Stimulated activated CD4-positive, alpha-beta T cell treated with anti-CD3 and anti-CD28 coated beads, TNF-alpha, amount 100 ng/mL, for 4 hours (primary cell): Measurements from ENCODE around the gene PRDM11.

Experiments
- DNase-seq, 3 experiments: peaks; one replicate each; pipeline ENCODE4 v3.0.0-alpha.2; 2020; ENCODE audit warnings: low read depth in 3 of 3

PRDM11 gene

DNA sequence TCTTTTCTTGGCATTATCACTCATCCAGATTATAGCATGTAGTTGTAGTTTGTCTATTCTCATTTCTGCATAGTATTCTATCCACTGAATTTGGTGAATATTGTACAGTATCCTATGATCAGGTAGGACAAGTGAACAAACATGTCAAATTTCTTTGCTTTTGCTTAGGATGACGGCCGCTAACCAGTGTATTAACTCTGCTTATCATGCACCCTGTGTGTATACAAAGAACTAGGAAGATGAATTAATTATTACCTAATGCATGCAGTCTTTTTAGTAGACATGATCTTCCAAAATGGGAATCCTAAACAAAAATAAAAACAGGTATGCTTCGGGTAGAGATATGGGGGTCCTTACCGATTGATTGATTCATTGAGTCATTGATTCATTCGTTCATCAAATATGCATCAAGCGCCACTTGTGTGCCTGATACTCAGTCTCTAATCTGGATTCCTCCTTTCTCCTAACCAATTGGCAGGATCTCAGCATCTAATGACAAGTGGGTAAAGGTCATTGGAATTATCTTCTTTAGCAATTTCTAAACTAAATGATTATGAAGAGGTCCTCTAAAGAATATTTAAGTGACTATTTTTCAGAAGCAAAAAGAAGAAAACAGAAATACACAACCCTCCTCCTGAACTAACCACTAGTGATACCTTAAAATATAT, 27.9 kb downstream of the PRDM11 start:
- DNase-seq = no peak

- no peak for DNase-seq
Observed at GRCh38 chr11:45174963-45175362, 28.5 kb downstream of the PRDM11 start.

DNA sequence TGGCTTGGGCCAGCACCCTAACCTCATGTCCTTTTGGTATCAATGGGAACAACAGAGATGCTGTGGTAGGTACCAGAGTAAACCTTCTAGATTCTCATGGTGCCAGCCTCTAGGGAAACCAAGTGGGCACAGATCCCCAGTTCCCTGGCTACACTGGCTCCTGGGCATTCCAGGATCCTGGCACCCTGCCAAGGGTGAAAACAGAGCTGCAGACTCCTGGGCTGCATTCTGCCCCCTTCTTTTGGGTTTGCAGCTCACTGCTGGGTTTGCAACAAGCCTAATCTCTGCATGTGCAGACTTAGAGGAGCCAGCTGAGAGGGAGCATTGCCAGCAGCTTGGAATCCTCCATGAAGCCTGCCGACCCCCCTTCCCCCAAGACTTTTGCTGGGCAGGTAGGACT, 30.6 kb downstream of the PRDM11 start:
- DNase-seq = no peak

DNA sequence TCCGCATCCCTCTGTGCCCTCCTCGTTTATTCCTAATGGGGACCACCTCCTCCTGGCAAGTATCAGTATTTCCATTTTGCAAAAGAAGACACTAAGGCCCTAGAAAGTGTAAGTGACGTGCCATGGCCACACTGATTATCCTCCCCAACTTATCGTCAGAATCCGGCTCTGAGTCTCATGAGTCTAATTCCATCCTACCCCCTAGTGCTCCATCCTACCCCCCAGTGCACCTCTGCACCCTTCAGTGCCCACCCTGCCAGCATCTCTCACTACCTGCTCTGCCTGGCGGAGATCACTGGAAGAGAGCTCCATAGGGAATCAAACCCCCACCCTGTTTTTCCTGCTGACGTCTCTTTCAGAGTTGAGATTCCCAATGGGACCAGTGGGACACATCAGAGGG, 31.8 kb downstream of the PRDM11 start:
- DNase-seq = no peak

- no peak for DNase-seq
Observed at GRCh38 chr11:45178890-45179671, 32.6 kb downstream of the PRDM11 start.

GRCh38 chr11:45179686-45180178, 33.3 kb downstream of the PRDM11 start:
- no peak for DNase-seq

GRCh38 chr11:45180179-45180847, 33.9 kb downstream of the PRDM11 start:
- no peak for DNase-seq

DNA sequence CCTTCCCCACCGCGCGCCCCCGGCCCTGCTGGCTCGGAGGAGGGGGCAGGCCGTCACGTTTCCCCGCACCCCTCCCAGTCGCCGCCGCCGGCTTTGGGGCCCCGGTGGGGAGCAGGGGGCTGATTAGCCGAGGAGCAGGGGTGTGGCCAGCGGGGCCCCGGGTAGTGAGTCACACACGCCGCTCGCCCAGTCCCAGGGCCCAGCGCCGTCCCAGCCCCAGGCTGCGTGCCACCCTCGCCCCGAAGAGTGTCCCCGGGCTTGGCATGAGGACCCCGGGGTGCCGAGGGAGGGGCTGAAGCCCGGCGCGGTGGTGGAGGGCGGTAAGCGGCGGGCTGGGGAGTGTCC, 34.4 kb downstream of the PRDM11 start:
- peak; percentile 8 to 18 (median 13) for DNase-seq

DNA sequence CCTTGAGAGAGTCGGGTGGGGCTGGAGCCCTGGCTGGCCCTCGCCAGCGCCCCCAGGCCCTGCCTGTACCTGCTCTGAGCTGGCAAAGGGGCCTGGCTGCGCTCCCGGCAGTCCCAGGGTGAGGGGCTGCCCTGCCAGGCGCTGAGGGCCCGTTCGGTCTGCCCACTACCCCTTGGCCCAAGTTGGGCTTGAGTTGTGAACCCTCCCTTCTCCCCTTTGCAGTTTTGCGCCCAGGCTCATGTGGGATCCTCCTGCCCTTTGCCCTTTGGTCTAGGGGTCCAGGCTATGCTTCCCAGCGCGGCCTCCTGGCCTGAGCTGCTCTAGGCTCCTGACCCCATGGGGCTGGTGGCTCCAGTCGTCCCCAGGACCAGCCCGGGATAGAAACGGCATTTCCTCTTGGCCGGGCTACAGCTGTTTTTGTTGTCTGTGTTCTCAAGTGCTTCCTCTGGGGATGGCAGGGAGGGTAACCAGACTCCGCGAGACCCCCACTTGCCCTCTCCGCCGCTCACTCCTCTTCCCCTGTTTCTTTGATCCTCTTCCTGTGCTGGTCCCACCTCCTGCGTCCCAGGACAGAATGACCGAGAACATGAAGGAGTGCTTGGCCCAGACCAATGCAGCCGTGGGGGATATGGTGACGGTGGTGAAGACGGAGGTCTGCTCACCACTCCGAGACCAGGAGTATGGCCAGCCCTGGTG, 34.9 kb downstream of the PRDM11 start:
- DNase-seq = no peak

- no peak for DNase-seq
Observed at GRCh38 chr11:45181889-45182550, 35.6 kb downstream of the PRDM11 start.

DNA sequence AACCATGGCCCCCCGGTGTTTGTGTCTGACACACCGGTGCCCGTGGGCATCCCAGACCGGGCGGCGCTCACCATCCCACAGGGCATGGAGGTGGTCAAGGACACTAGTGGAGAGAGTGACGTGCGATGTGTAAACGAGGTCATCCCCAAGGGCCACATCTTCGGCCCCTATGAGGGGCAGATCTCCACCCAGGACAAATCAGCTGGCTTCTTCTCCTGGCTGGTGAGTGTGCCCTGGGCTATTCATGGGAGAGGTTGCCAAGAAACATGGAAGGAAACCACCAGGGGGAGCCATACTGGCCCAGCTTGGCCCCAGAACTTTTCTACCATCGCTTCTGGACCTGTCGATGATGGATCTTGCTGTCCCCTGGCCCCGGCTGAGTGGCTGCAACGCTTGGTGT, 36.5 kb downstream of the PRDM11 start:
- DNase-seq = no peak

DNA sequence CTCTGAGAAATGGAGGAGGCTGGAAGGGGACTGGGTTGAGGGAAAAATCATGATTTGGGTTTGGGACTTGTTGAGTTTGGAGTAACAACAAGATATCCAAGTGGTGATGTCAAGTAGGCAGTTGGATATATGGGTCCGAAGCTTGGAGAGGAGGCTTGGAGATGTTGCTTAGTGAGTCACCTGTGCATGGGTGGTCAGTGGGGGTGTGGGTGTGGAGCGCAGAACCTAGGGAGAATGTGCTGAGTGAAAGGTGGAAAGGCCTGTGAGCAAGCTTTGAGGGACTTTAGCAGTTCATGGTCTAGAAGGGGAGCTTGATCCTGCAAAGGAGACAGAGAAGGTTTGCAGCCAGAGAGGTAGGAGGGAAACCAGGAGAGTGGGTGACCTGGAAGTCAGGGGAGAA, 38.2 kb downstream of the PRDM11 start:
- DNase-seq = no peak

GRCh38 chr11:45185228-45185729, 38.8 kb downstream of the PRDM11 start:
- DNase-seq = no peak

DNA sequence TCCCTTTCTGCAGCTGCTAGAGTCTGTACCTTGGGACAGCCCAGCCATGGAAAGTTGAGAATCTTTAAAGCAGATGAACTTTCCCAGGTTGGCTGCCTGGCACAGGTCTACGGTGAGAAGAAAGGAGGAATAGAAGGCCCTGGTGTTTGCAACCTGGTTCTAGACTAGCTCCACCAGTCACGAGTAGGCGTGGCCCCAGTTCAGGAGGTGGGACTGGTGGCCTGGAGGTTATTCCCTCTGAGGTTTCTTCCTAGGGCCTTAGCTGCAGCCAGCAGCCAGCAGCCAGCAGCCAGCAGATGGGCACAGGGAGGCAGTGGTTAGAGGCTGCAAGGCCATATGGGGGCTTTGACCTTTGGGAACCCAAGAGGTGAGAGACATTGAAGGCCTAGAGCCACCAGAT, 40.9 kb downstream of the PRDM11 start:
- no peak for DNase-seq

- no peak for DNase-seq
Observed at GRCh38 chr11:45188127-45188526, 41.7 kb downstream of the PRDM11 start.

GRCh38 chr11:45189230-45189629, 42.8 kb downstream of the PRDM11 start:
- DNase-seq = no peak

- no peak for DNase-seq
Observed at GRCh38 chr11:45193695-45194094, 47.3 kb downstream of the PRDM11 start.

DNA sequence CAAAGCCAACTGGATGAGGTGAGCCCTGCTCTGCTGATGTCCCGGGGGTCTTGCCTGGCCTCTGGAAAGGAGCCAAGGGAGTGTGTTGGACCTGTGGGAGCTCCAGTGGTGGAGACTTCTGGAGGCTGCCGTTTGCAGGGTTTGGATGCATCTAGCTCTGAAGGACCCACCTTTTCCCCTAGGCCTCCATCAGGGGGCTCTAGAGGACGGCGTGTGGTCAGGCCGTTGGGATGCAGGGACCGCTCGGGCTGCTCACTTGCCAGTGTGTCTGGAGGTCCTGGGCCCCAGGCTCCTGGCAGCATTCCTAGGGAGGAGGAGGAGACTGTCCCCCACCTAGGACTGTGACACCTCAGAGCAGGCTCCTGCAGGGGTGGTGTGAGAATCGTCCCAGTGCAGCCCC, 58.3 kb downstream of the PRDM11 start:
- no peak for DNase-seq

GRCh38 chr11:45205978-45206377, 59.5 kb downstream of the PRDM11 start:
- no peak for DNase-seq

GRCh38 chr11:45208135-45208534, 61.7 kb downstream of the PRDM11 start:
- no peak for DNase-seq
